HG03139 (cell line): ENCODE measurements around the gene SLC30A7.
"Not testable (repeated sequence)": the region's sequence is repeated elsewhere in the genome, so short reads cannot be mapped to it uniquely, and the experiment has no call there.

Experiments
- ATAC-seq: cut with Tn5 transposase; IDR thresholded peaks from one replicate; pipeline ENCODE4 v1.9.1; 2021; ENCODE audit not compliant: unreplicated experiment

The SLC30A7 gene

GRCh38 chr1:100936194-100936967, 40.5 kb downstream of the SLC30A7 start:
- ATAC-seq = no peak

- no peak for ATAC-seq
Observed at GRCh38 chr1:100941098-100941527, 45.2 kb downstream of the SLC30A7 start.

GRCh38 chr1:100941580-100942216, 45.8 kb downstream of the SLC30A7 start:
- ATAC-seq = no peak

GRCh38 chr1:100942304-100943046, 46.6 kb downstream of the SLC30A7 start:
- no peak for ATAC-seq

- ATAC-seq = no peak
Observed at GRCh38 chr1:100943533-100943932, 47.6 kb downstream of the SLC30A7 start.

GRCh38 chr1:100946064-100946463, 50.2 kb downstream of the SLC30A7 start:
- ATAC-seq = not testable (repeated sequence)

- not testable (repeated sequence) for ATAC-seq
Observed at GRCh38 chr1:100947816-100948215, 51.9 kb downstream of the SLC30A7 start.

- ATAC-seq = not testable (repeated sequence)
Observed at GRCh38 chr1:100948721-100949405, 53.0 kb downstream of the SLC30A7 start.

- ATAC-seq = peak; percentile 88
Observed at GRCh38 chr1:100949515-100950158, 53.7 kb downstream of the SLC30A7 start.

GRCh38 chr1:100950337-100950736, 54.4 kb downstream of the SLC30A7 start:
- no peak for ATAC-seq

- no peak for ATAC-seq
Observed at GRCh38 chr1:100950781-100951180, 54.9 kb downstream of the SLC30A7 start.

GRCh38 chr1:100952104-100952745, 56.3 kb downstream of the SLC30A7 start:
- ATAC-seq = no peak

- not testable (repeated sequence) for ATAC-seq
Observed at GRCh38 chr1:100952970-100953369, 57.1 kb downstream of the SLC30A7 start.

GRCh38 chr1:100953960-100954730, 58.3 kb downstream of the SLC30A7 start:
- no peak for ATAC-seq

- ATAC-seq = no peak
Observed at GRCh38 chr1:100955322-100955721, 59.4 kb downstream of the SLC30A7 start.

GRCh38 chr1:100959502-100960060, 63.7 kb downstream of the SLC30A7 start:
- ATAC-seq = no peak

- no peak for ATAC-seq
Observed at GRCh38 chr1:100960098-100960497, 64.2 kb downstream of the SLC30A7 start.

GRCh38 chr1:100968621-100969020, 72.7 kb downstream of the SLC30A7 start:
- ATAC-seq = no peak

- ATAC-seq = no peak
Observed at GRCh38 chr1:100969327-100969726, 73.4 kb downstream of the SLC30A7 start.
